A673 (cell line): ENCODE measurements around the gene CACNA1A. TPM values are rescaled to one million over a fixed set of nuclear protein-coding genes. Genes with fewer than 3 reads are reported as not detected.

ENCODE experiments used
- BruUV-seq: library from RNA; stranded (reverse); fragments of 400-500 nt; replicated peaks from 2 replicates; lab custom pipeline; 2021; lab: Mats Ljungman, UMichigan
- CTCF ChIA-PET: fragments of 300-600 bp; sonication (Branson Sonifier 250); formaldehyde crosslinking; loops from one replicate; lab custom pipeline; 2022; ENCODE audit warnings: antibody characterized with exemption; lab: Charles Lee
- POLR2A ChIA-PET: fragments of 300-600 bp; sonication (Branson Sonifier 250); formaldehyde crosslinking; loops from one replicate; lab custom pipeline; 2022; ENCODE audit warnings: antibody characterized with exemption; ENCODE audit not compliant: low non-redundant PET; lab: Charles Lee
- DNase-seq: peaks from one replicate; pipeline ENCODE4 v3.0.0-alpha.2; 2015; ENCODE audit warnings: low spot score
- H3K27ac ChIP-seq: fragments of 200-600 bp; sonication (generic); 2 replicates; pipeline ENCODE4 v1.5.1; 2016; ENCODE audit warnings: mixed run types, low read depth, mild to moderate bottlenecking, mixed read lengths, antibody characterized with exemption, low read length; ENCODE audit not compliant: poor library complexity, severe bottlenecking
- H3K27me3 ChIP-seq: fragments of 200-600 bp; sonication (generic); replicated peaks from 2 replicates; pipeline ENCODE4 v1.6.1; 2017; ENCODE audit warnings: mixed run types, low read depth, mild to moderate bottlenecking, mixed read lengths, antibody characterized with exemption, low read length; ENCODE audit not compliant: insufficient read depth, poor library complexity
- H3K36me3 ChIP-seq: fragments of 200-600 bp; sonication (generic); 2 replicates; pipeline ENCODE4 v1.6.1; 2016; ENCODE audit warnings: mixed run types, mild to moderate bottlenecking, mixed read lengths, antibody characterized with exemption, low read length; ENCODE audit not compliant: insufficient read depth, poor library complexity, severe bottlenecking
- H3K4me1 ChIP-seq: fragments of 200-600 bp; sonication (generic); 2 replicates; pipeline ENCODE4 v1.6.1; 2017; ENCODE audit warnings: mixed run types, mild to moderate bottlenecking, mixed read lengths, antibody characterized with exemption, low read length; ENCODE audit not compliant: insufficient read depth, poor library complexity, severe bottlenecking
- H3K4me3 ChIP-seq: fragments of 200-600 bp; sonication (generic); 2 replicates; pipeline ENCODE4 v1.5.1; 2016; ENCODE audit warnings: low read depth, mixed run types, mild to moderate bottlenecking, mixed read lengths, low read length; ENCODE audit not compliant: poor library complexity, severe bottlenecking
- H3K9me3 ChIP-seq: fragments of 200-600 bp; sonication (generic); 2 replicates; pipeline ENCODE4 v1.6.1; 2016; ENCODE audit warnings: mixed run types, low read depth, mild to moderate bottlenecking, mixed read lengths, antibody characterized with exemption, low read length; ENCODE audit not compliant: poor library complexity, severe bottlenecking
- CTCF ChIP-seq: fragments of 300-800, 200-600 bp; sonication (generic); conservative IDR thresholded peaks from 2 replicates; pipeline ENCODE4 v1.5.1; 2017; ENCODE audit warnings: low read depth, mild to moderate bottlenecking, antibody characterized with exemption, low read length, moderate library complexity, mixed read lengths
- EZH2 ChIP-seq: fragments of 200-600 bp; sonication (generic); IDR thresholded peaks from 2 replicates; pipeline ENCODE4 v1.6.1; 2017; ENCODE audit warnings: borderline replicate concordance, low read depth, mild to moderate bottlenecking, mixed read lengths, antibody characterized with exemption, low read length; ENCODE audit not compliant: poor library complexity, severe bottlenecking
- intact Hi-C: fragments of 100-400 bp; cut with micrococcal nuclease; formaldehyde crosslinking; loops from one replicate; pipeline ENCODE4 v1.10.0; 2022; ENCODE audit not compliant: unreplicated experiment
- total RNA-seq: library from RNA; stranded (reverse); gene quantifications from 2 replicates; pipeline ENCODE4 v1.2.3, GENCODE V29; 2021

CACNA1A gene
- total RNA-seq, 1 experiment from 2014 or later: 3.2 TPM

- POLR2A ChIA-PET: interaction anchor here (0.6 to 2.2 kb wide), 5 partner anchors 12 to 300 kb away, joined by 3 to 15 read pairs (median 10); no protein-coding TSS in a partner anchor
- no TSS peak for BruUV-seq
- no peak for TF ChIP-seq EZH2
- TF ChIP-seq CTCF: no peak
- no peaks in the 10 kb centered on the region for H3K27me3 ChIP-seq
- H3K36me3 ChIP-seq: no peaks in the 10 kb centered on the region
- CTCF ChIA-PET: interaction anchor here (0.6 to 1.8 kb wide), 3 partner anchors 9 to 199 kb away, joined by 5 to 8 read pairs (median 8); no protein-coding TSS in a partner anchor
- DNase-seq: peak; percentile 100
- H3K4me1 ChIP-seq: peaks cover 49% of the 10 kb centered on the region
- H3K9me3 ChIP-seq: no peaks in the 10 kb centered on the region
- peak overlapping the region; percentile 44 for H3K4me3 ChIP-seq
- H3K27ac ChIP-seq: peak overlapping the region; percentile 100
- intact Hi-C loops: loop anchor here (2.0 to 10.0 kb wide), 2 partner anchors 14 to 680 kb away; partner anchors contain the start of genes IER2 and STX10
Measured at GRCh38 chr19:13164343-13165161, 341.7 kb downstream of the CACNA1A start.

- TSS peak; percentile 53 for BruUV-seq
- TF ChIP-seq EZH2 (no peak), CTCF (no peak)
- peak; percentile 97 for DNase-seq
- intact Hi-C loops: loop anchor here (2.0 to 10.0 kb wide), 2 partner anchors 13 to 681 kb away; partner anchors contain the start of genes IER2 and STX10
- Histone ChIP-seq H3K9me3 (no peaks in the 10 kb centered on the region), H3K4me1 (peaks cover 49% of the 10 kb centered on the region), H3K27ac (peak overlapping the region; percentile 100), H3K27me3 (no peaks in the 10 kb centered on the region), H3K36me3 (no peaks in the 10 kb centered on the region), H3K4me3 (peak overlapping the region; percentile 44)
- ChIA-PET POLR2A (interaction anchor here (0.6 to 2.2 kb wide), 3 partner anchors 11 to 211 kb away, joined by 3 to 15 read pairs (median 13); no protein-coding TSS in a partner anchor), CTCF (interaction anchor here (0.5 to 1.8 kb wide), 4 partner anchors 8 to 198 kb away, joined by 3 to 8 read pairs (median 6); no protein-coding TSS in a partner anchor)
Measured at GRCh38 chr19:13163609-13164342, 342.5 kb downstream of the CACNA1A start.
